ENCODE data around the gene SPTB.

SPTB gene

GRCh38 chr14:64753999-64754398 is 125.7 kb downstream of the SPTB start:
- Histone ChIP-seq H3K18ac (ENCODE audit: low read depth in 1 of 2, low read length in 2 of 2) (no peak overlapping the region), H3K9me3 (ENCODE audit: control insufficient read depth, low read length) (peaks cover 5% of the 10 kb centered on the region), H2AK5ac (ENCODE audit: low read length, severe bottlenecking) (no peak overlapping the region), H3K23ac (ENCODE audit: low read length in 2 of 2) (no peak overlapping the region), H3K4ac (ENCODE audit: low read depth in 1 of 2, low read length in 2 of 2) (no peak overlapping the region), H3K36me3 (ENCODE audit: control insufficient read depth in 1 of 2, insufficient read depth in 2 of 2, low read depth in 1 of 2, low read length in 2 of 2) (peaks cover 0 to 28% of the 10 kb centered on the region in 2 experiments), H3K27me3 (ENCODE audit: control insufficient read depth in 1 of 2, insufficient read depth in 1 of 2, low read length in 2 of 2) (peaks cover 0 to 39% of the 10 kb centered on the region in 2 experiments), H3K27ac (ENCODE audit: low read length, poor library complexity, severe bottlenecking) (no peak overlapping the region), H2BK5ac (ENCODE audit: low read depth, low read length, poor library complexity, severe bottlenecking) (no peak overlapping the region), H3K14ac (ENCODE audit: low read length in 2 of 2) (no peak overlapping the region), H3K4me1 (ENCODE audit: control insufficient read depth, insufficient read depth, low read depth, low read length) (peaks cover 25% of the 10 kb centered on the region), H3K4me3 (ENCODE audit: insufficient read depth in 1 of 2, low read depth in 1 of 2, low read length in 2 of 2) (no peak overlapping the region), H2BK120ac (ENCODE audit: low read depth, low read length) (no peak overlapping the region), H3K79me1 (replicated peaks; ENCODE audit: low read length, poor library complexity, severe bottlenecking) (peaks cover 8% of the 10 kb centered on the region), H3K4me2 (ENCODE audit: low read length, poor library complexity, severe bottlenecking) (no peak overlapping the region), H4K8ac (ENCODE audit: low read length) (no peak overlapping the region), H3K9ac (ENCODE audit: low read length) (no peak overlapping the region), H2AFZ (ENCODE audit: low read depth, low read length) (no peak overlapping the region), H4K91ac (ENCODE audit: low read length) (no peak overlapping the region), H2BK12ac (ENCODE audit: low read length in 2 of 2) (no peak overlapping the region), H2BK15ac (ENCODE audit: low read depth, poor library complexity, severe bottlenecking) (peak overlapping the region; percentile 2)
- no peak for DNase-seq
- WGBS: 95% methylated on average over 4 of the region's 4 CpGs

GRCh38 chr14:64753374-64753773 is 126.3 kb downstream of the SPTB start:
- Histone ChIP-seq H3K36me3 (ENCODE audit: control insufficient read depth in 1 of 2, insufficient read depth in 2 of 2, low read depth in 1 of 2, low read length in 2 of 2) (peaks cover 0 to 34% of the 10 kb centered on the region in 2 experiments), H2AK5ac (ENCODE audit: low read length, severe bottlenecking) (no peak overlapping the region), H2BK12ac (ENCODE audit: low read length in 2 of 2) (no peak overlapping the region), H2AFZ (ENCODE audit: low read depth, low read length) (no peak overlapping the region), H3K9ac (ENCODE audit: low read length) (no peak overlapping the region), H3K4me2 (ENCODE audit: low read length, poor library complexity, severe bottlenecking) (no peak overlapping the region), H3K79me1 (replicated peaks; ENCODE audit: low read length, poor library complexity, severe bottlenecking) (peaks cover 13% of the 10 kb centered on the region), H2BK15ac (ENCODE audit: low read depth, poor library complexity, severe bottlenecking) (no peak overlapping the region), H2BK120ac (ENCODE audit: low read depth, low read length) (no peak overlapping the region), H4K91ac (ENCODE audit: low read length) (no peak overlapping the region), H3K9me3 (ENCODE audit: control insufficient read depth, low read length) (peaks cover 5% of the 10 kb centered on the region), H3K4me1 (ENCODE audit: control insufficient read depth, insufficient read depth, low read depth, low read length) (peaks cover 23% of the 10 kb centered on the region), H3K4me3 (ENCODE audit: insufficient read depth in 1 of 2, low read depth in 1 of 2, low read length in 2 of 2) (no peak overlapping the region), H3K23ac (ENCODE audit: low read length in 2 of 2) (no peak overlapping the region), H3K14ac (ENCODE audit: low read length in 2 of 2) (no peak overlapping the region), H3K4ac (ENCODE audit: low read depth in 1 of 2, low read length in 2 of 2) (no peak overlapping the region), H4K8ac (ENCODE audit: low read length) (no peak overlapping the region), H3K27me3 (ENCODE audit: control insufficient read depth in 1 of 2, insufficient read depth in 1 of 2, low read length in 2 of 2) (peaks cover 0 to 40% of the 10 kb centered on the region in 2 experiments), H3K18ac (ENCODE audit: low read depth in 1 of 2, low read length in 2 of 2) (no peak overlapping the region), H2BK5ac (ENCODE audit: low read depth, low read length, poor library complexity, severe bottlenecking) (no peak overlapping the region), H3K27ac (ENCODE audit: low read length, poor library complexity, severe bottlenecking) (no peak overlapping the region)
- no peak for DNase-seq
- WGBS: 94% methylated on average over 13 of the region's 13 CpGs

- Histone ChIP-seq H3K9me3 (ENCODE audit: control insufficient read depth, low read length) (peaks cover 5% of the 10 kb centered on the region), H4K8ac (ENCODE audit: low read length) (no peak overlapping the region), H2BK12ac (ENCODE audit: low read length in 2 of 2) (no peak overlapping the region), H2BK5ac (ENCODE audit: low read depth, low read length, poor library complexity, severe bottlenecking) (no peak overlapping the region), H3K27me3 (ENCODE audit: control insufficient read depth in 1 of 2, insufficient read depth in 1 of 2, low read length in 2 of 2) (peaks cover 0 to 43% of the 10 kb centered on the region in 2 experiments), H2BK120ac (ENCODE audit: low read depth, low read length) (no peak overlapping the region), H3K4ac (ENCODE audit: low read depth in 1 of 2, low read length in 2 of 2) (no peak overlapping the region), H3K9ac (ENCODE audit: low read length) (no peak overlapping the region), H3K14ac (ENCODE audit: low read length in 2 of 2) (no peak overlapping the region), H3K27ac (ENCODE audit: low read length, poor library complexity, severe bottlenecking) (no peak overlapping the region), H2BK15ac (ENCODE audit: low read depth, poor library complexity, severe bottlenecking) (no peak overlapping the region), H3K36me3 (ENCODE audit: control insufficient read depth in 1 of 2, insufficient read depth in 2 of 2, low read depth in 1 of 2, low read length in 2 of 2) (peaks cover 0 to 39% of the 10 kb centered on the region in 2 experiments), H2AK5ac (ENCODE audit: low read length, severe bottlenecking) (no peak overlapping the region), H3K23ac (ENCODE audit: low read length in 2 of 2) (no peak overlapping the region), H2AFZ (ENCODE audit: low read depth, low read length) (no peak overlapping the region), H3K4me2 (ENCODE audit: low read length, poor library complexity, severe bottlenecking) (no peak overlapping the region), H3K4me1 (ENCODE audit: control insufficient read depth, insufficient read depth, low read depth, low read length) (peaks cover 18% of the 10 kb centered on the region), H3K18ac (ENCODE audit: low read depth in 1 of 2, low read length in 2 of 2) (no peak overlapping the region), H3K79me1 (replicated peaks; ENCODE audit: low read length, poor library complexity, severe bottlenecking) (peaks cover 17% of the 10 kb centered on the region), H3K4me3 (ENCODE audit: insufficient read depth in 1 of 2, low read depth in 1 of 2, low read length in 2 of 2) (no peak overlapping the region), H4K91ac (ENCODE audit: low read length) (no peak overlapping the region)
- DNase-seq: no peak
- WGBS: 90% methylated on average over 4 of the region's 6 CpGs
Measured at GRCh38 chr14:64752909-64753308, 126.8 kb downstream of the SPTB start.

DNA sequence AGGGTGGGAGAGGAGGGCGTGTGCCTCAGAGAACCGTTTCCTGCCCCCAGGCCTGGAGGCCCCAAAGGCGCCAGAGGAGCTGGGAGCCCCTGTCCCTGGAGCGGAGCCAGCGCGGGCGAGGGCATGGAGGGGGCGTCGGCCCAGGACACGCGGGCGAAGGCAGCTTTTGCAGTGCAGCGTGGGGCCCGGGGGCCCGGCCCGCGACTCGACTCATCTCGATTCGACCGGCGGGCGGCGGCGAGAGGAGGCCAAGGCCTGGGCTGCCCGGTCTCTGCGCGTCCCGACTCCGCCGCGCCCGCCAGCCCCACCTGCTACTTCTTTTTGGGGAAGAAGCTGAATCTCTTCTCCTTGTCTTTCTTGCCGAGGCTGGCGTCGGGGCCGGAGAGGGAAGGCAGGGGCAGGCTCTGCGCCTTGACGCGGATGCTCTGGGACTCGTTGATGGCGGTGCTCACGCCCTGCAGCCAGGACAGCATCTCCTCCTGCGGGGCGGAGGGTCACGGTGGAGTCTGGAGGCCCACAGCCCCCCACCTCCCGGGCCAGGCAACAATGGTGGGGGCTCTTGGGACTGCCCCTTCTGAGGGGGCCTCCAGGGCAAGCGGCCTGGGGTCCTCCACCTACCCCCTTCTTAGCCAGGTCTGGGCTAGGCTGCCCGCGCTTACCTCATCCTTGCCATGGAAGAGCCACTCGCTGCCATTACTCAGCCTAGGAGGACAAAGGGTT is 130.6 kb downstream of the SPTB start:
- Histone ChIP-seq H3K9me3 (ENCODE audit: control insufficient read depth, low read length) (peaks cover 3% of the 10 kb centered on the region), H4K8ac (ENCODE audit: low read length) (no peak overlapping the region), H3K27ac (ENCODE audit: low read length, poor library complexity, severe bottlenecking) (no peak overlapping the region), H3K79me1 (replicated peaks; ENCODE audit: low read length, poor library complexity, severe bottlenecking) (peaks cover 25% of the 10 kb centered on the region), H2BK15ac (ENCODE audit: low read depth, poor library complexity, severe bottlenecking) (no peak overlapping the region), H3K4me2 (ENCODE audit: low read length, poor library complexity, severe bottlenecking) (no peak overlapping the region), H2AFZ (ENCODE audit: low read depth, low read length) (no peak overlapping the region), H3K27me3 (ENCODE audit: control insufficient read depth in 1 of 2, insufficient read depth in 1 of 2, low read length in 2 of 2) (peaks cover 0 to 41% of the 10 kb centered on the region in 2 experiments), H3K4me1 (ENCODE audit: control insufficient read depth, insufficient read depth, low read depth, low read length) (peaks cover 20% of the 10 kb centered on the region), H3K14ac (ENCODE audit: low read length in 2 of 2) (no peak overlapping the region), H2BK12ac (ENCODE audit: low read length in 2 of 2) (no peak overlapping the region), H3K36me3 (ENCODE audit: control insufficient read depth in 1 of 2, insufficient read depth in 2 of 2, low read depth in 1 of 2, low read length in 2 of 2) (peaks cover 0 to 60% of the 10 kb centered on the region in 2 experiments), H2AK5ac (ENCODE audit: low read length, severe bottlenecking) (no peak overlapping the region), H3K23ac (ENCODE audit: low read length in 2 of 2) (no peak overlapping the region), H4K91ac (ENCODE audit: low read length) (no peak overlapping the region), H2BK5ac (ENCODE audit: low read depth, low read length, poor library complexity, severe bottlenecking) (no peak overlapping the region), H2BK120ac (ENCODE audit: low read depth, low read length) (no peak overlapping the region), H3K18ac (ENCODE audit: low read depth in 1 of 2, low read length in 2 of 2) (no peak overlapping the region), H3K9ac (ENCODE audit: low read length) (no peak overlapping the region), H3K4ac (ENCODE audit: low read depth in 1 of 2, low read length in 2 of 2) (no peak overlapping the region), H3K4me3 (ENCODE audit: insufficient read depth in 1 of 2, low read depth in 1 of 2, low read length in 2 of 2) (no peak overlapping the region)
- WGBS: 95% methylated on average over 50 of the region's 51 CpGs
- DNase-seq: no peak
